GM19455 (cell line): Measurements from ENCODE around the gene TTL.

Source experiments
- ATAC-seq: cut with Tn5 transposase; IDR thresholded peaks from one replicate; pipeline ENCODE4 v1.9.1; 2021; ENCODE audit not compliant: unreplicated experiment

Gene TTL

GRCh38 chr2:112580084-112580483 is 98.1 kb downstream of the TTL start:
- no peak for ATAC-seq

- ATAC-seq, result no peak
Observed at GRCh38 chr2:112582314-112582746, 100.4 kb downstream of the TTL start.

GRCh38 chr2:112583497-112584133 is 101.7 kb downstream of the TTL start:
- no peak for ATAC-seq

- peak; percentile 87 for ATAC-seq
Observed at GRCh38 chr2:112584134-112584890, 102.4 kb downstream of the TTL start, which contains the start of gene CHCHD5. CHCHD5 (plus strand) TSS chr2:112584609; CDS start chr2:112584648, 39 bp downstream.

GRCh38 chr2:112584891-112585250 is 102.9 kb downstream of the TTL start:
- ATAC-seq, result no peak

- no peak for ATAC-seq
Observed at GRCh38 chr2:112585400-112585799, 103.4 kb downstream of the TTL start.

GRCh38 chr2:112585873-112586464 is 104.0 kb downstream of the TTL start:
- no peak for ATAC-seq

GRCh38 chr2:112588611-112589045 is 106.7 kb downstream of the TTL start:
- no peak for ATAC-seq
